ENCODE measurements around the gene TBC1D9B.

- no peak for TF ChIP-seq CTCF (IDR thresholded peaks at IDR 0.05)
- no peak for TF ChIP-seq POLR2AphosphoS5 (IDR thresholded peaks at IDR 0.05; ENCODE audit: insufficient read depth in 1 of 2, low read depth in 1 of 2)
- no peak for TF ChIP-seq POLR2A (IDR thresholded peaks at IDR 0.05)
These were observed 24.5 kb downstream of the TBC1D9B start for GRCh38 chr5:179883163-179883562.

Measured in vagina (tissue), 2 donors.